Measurements from ENCODE around the gene C17orf50. TPM values are rescaled to one million over a fixed set of nuclear protein-coding genes. Genes with fewer than 3 reads are reported as not detected.

The C17orf50 gene
- total and polyA plus RNA-seq, 10 donors = 0.15 to 0.42 TPM; not detected in 8

GRCh38 chr17:35812456-35812855 is 51.8 kb downstream of the C17orf50 start:
- 66 to 88% (median 80%) methylated on average over 5 of the region's 5 CpGs for WGBS, 5 donors
- intact Hi-C loops (cut with DNase I; ENCODE audit: low total_unique reads) = no loop called here
- Histone ChIP-seq H3K4me3 (no peak overlapping the region), H3K27me3 (replicated peaks in 1 of 7) (no peaks in the 10 kb centered on the region), H3K27ac (no peak overlapping the region), H3K4me1 (peaks cover 41 to 91% (median 75%) of the 10 kb centered on the region in 6 donors), H3K36me3 (peaks cover 0 to 16% (median 3%) of the 10 kb centered on the region in 6 donors), H3K9me3 (no peaks in the 10 kb centered on the region)
- no peak for DNase-seq
- no peak for TF ChIP-seq POLR2AphosphoS5 (IDR thresholded peaks at IDR 0.05)

Other genes with a start within 250 kb of the C17orf50 start
- 10 to 100 TPM; 28.6 to 39.5 (median 32.5) TPM for gene SLFN12L, start 223.2 kb upstream of the C17orf50 start, total RNA-seq
- 1 to 10 TPM in 1 of 3 donors, under 1 TPM in 2; 0.39 to 2.2 (median 0.93) TPM for gene SLFN12L, start 223.2 kb upstream of the C17orf50 start, polyA plus RNA-seq
- 1 to 10 TPM in 3 of 7 donors, under 1 TPM in 4; 0.27 to 6.2 (median 0.74) TPM for gene SLFN14, start 200.1 kb upstream of the C17orf50 start, total RNA-seq
- under 1 TPM in 2 of 3 donors, not detected in 1; 0.03 to 0.04 TPM for gene SLFN14, start 200.1 kb upstream of the C17orf50 start, polyA plus RNA-seq
- 1 to 10 TPM; 4.0 to 7.8 (median 5.1) TPM for gene PEX12, start 182.3 kb upstream of the C17orf50 start, total RNA-seq
- gene PEX12, start 182.3 kb upstream of the C17orf50 start, polyA plus RNA-seq = 1 to 10 TPM; 2.7 to 3.9 (median 3.0) TPM
- 100 to 1,000 TPM in 4 of 7 donors, 10 to 100 TPM in 3; 75.8 to 144 (median 125) TPM for gene AP2B1, start 173.6 kb upstream of the C17orf50 start, total RNA-seq
- gene AP2B1, start 173.6 kb upstream of the C17orf50 start, polyA plus RNA-seq = 10 to 100 TPM; 16.7 to 33.6 (median 22.1) TPM
- under 1 TPM in 6 of 7 donors, not detected in 1; 0.11 to 0.74 (median 0.25) TPM for gene RASL10B, start 29.2 kb upstream of the C17orf50 start, total RNA-seq
- gene RASL10B, start 29.2 kb upstream of the C17orf50 start, polyA plus RNA-seq = under 1 TPM; 0.09 to 0.50 (median 0.29) TPM
- not detected for gene GAS2L2, start 7.6 kb upstream of the C17orf50 start, total RNA-seq
- gene GAS2L2, start 7.6 kb upstream of the C17orf50 start, polyA plus RNA-seq = under 1 TPM; 0.02 to 0.03 (median 0.02) TPM
- 1 to 10 TPM; 1.5 to 5.9 (median 3.1) TPM for gene MMP28, start 34.8 kb downstream of the C17orf50 start, total RNA-seq
- 1 to 10 TPM; 1.1 to 3.5 (median 1.7) TPM for gene MMP28, start 34.8 kb downstream of the C17orf50 start, polyA plus RNA-seq
- 100 to 1,000 TPM in 5 of 7 donors, 10 to 100 TPM in 2; 78.7 to 184 (median 146) TPM for gene TAF15, start 48.6 kb downstream of the C17orf50 start, total RNA-seq
- 100 to 1,000 TPM in 1 of 3 donors, 10 to 100 TPM in 2; 55.9 to 113 (median 84.7) TPM for gene TAF15, start 48.6 kb downstream of the C17orf50 start, polyA plus RNA-seq
- gene HEATR9, start 108.0 kb downstream of the C17orf50 start, total RNA-seq = under 1 TPM; 0.28 to 0.92 (median 0.52) TPM
- under 1 TPM; 0.05 to 0.32 (median 0.11) TPM for gene HEATR9, start 108.0 kb downstream of the C17orf50 start, polyA plus RNA-seq
- 10 to 100 TPM; 53.8 to 93.2 (median 83.4) TPM for gene CCL5, start 119.5 kb downstream of the C17orf50 start, total RNA-seq
- gene CCL5, start 119.5 kb downstream of the C17orf50 start, polyA plus RNA-seq = 10 to 100 TPM; 26.0 to 30.9 (median 29.7) TPM
- under 1 TPM in 2 of 7 donors, not detected in 5; 0.52 to 0.82 TPM for gene RDM1, start 169.9 kb downstream of the C17orf50 start, total RNA-seq
- gene RDM1, start 169.9 kb downstream of the C17orf50 start, polyA plus RNA-seq = 1 to 10 TPM in 1 of 3 donors, under 1 TPM in 2; 0.48 to 2.3 (median 0.52) TPM
- not detected for gene LYZL6, start 182.8 kb downstream of the C17orf50 start, total RNA-seq
- not detected for gene LYZL6, start 182.8 kb downstream of the C17orf50 start, polyA plus RNA-seq
- 1 to 10 TPM in 6 of 7 donors, under 1 TPM in 1; 0.32 to 8.4 (median 1.9) TPM for gene CCL16, start 220.6 kb downstream of the C17orf50 start, total RNA-seq
- 1 to 10 TPM in 1 of 3 donors, under 1 TPM in 2; 0.27 to 1.7 (median 0.37) TPM for gene CCL16, start 220.6 kb downstream of the C17orf50 start, polyA plus RNA-seq
- 1,000 to 10,000 TPM in 1 of 7 donors, 100 to 1,000 TPM in 6; 279 to 1,219 (median 345) TPM for gene CCL14, start 225.8 kb downstream of the C17orf50 start, total RNA-seq
- gene CCL14, start 225.8 kb downstream of the C17orf50 start, polyA plus RNA-seq = 100 to 1,000 TPM in 2 of 3 donors, 10 to 100 TPM in 1; 72.3 to 262 (median 220) TPM
- not detected for gene CCL15, start 240.7 kb downstream of the C17orf50 start, total RNA-seq
- gene CCL15, start 240.7 kb downstream of the C17orf50 start, polyA plus RNA-seq = under 1 TPM; 0.15 to 0.20 (median 0.19) TPM

Data from spleen (tissue), 11 donors.